HCT116 (cell line): ENCODE data around the gene NFIL3.

ENCODE experiments used
- CTCF ChIP-seq, 3 experiments: fragments of 200-600 bp in 1 of 3; sonication (generic) in 1 of 3; IDR thresholded peaks in 2 of 3; conservative IDR thresholded peaks in 1 of 3; 2 replicates each; pipeline ENCODE4 v1.5.1; 2012 to 2017; ENCODE audit warnings: low read depth in 2 of 3, low read length in 2 of 3, antibody characterized with exemption in 1 of 3, borderline replicate concordance in 1 of 3, control low read depth in 1 of 3, mild to moderate bottlenecking in 1 of 3, mixed read lengths in 1 of 3, mixed run types in 1 of 3, moderate library complexity in 1 of 3; ENCODE audit not compliant: insufficient read depth in 1 of 3
- TCF7L2 ChIP-seq: IDR thresholded peaks from 2 replicates; pipeline ENCODE4 v1.7.0; 2011; ENCODE audit warnings: borderline replicate concordance, inconsistent platforms; ENCODE audit not compliant: insufficient read depth, insufficient read length; ENCODE audit errors: extremely low read depth

- TF ChIP-seq TCF7L2 (no peak), CTCF (IDR thresholded peaks at IDR 0.05 in 2 of 3, conservative IDR thresholded peaks at IDR 0.05 in 1 of 3; ENCODE audit: borderline replicate concordance in 1 of 3, insufficient read depth in 1 of 3, low read depth in 2 of 3, low read length in 2 of 3) (no peak)
These were observed 21.5 kb upstream of the NFIL3 start for GRCh38 chr9:91445135-91445534.
